Erythroblast (primary cell): Measurements from ENCODE around the gene NFX1.

Experiments used
- GATA1 ChIP-seq: IDR thresholded peaks from 2 replicates; pipeline ENCODE4 v1.6.1; 2011; ENCODE audit warnings: low read depth, mild to moderate bottlenecking, control low read depth, low read length, moderate library complexity
- POLR2A ChIP-seq: IDR thresholded peaks from 2 replicates; pipeline ENCODE4 v1.6.1; 2011; ENCODE audit warnings: mild to moderate bottlenecking, low read length

DNA sequence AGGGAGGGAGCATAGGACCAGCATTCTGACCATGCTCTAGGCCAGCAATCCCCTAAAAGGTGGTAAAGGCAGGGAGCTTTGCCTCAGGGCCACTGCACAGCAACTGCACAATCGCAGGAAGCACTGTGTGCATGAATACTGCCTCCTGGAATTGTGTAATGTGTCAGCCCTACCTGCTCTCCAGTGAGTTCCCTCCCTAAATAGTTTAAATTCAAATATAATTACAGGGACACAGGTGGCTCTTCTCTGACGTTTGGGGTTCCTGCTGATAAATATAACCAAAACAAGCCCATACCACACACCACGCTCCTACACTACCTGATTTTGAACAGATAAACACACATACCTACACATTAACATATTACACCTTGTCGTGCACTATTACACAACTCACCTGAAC lies 34.8 kb upstream of the NFX1 start:
- TF ChIP-seq POLR2A (no peak), GATA1 (no peak)
